GM23248 (cell line): ENCODE measurements around the gene GAREM1.

ENCODE experiments used
- EZH2 ChIP-seq: fragments of 200-600 bp; sonication (generic); IDR thresholded peaks from 2 replicates; pipeline ENCODE4 v1.6.1; 2018; ENCODE audit warnings: antibody characterized with exemption, mild to moderate bottlenecking; ENCODE audit not compliant: insufficient read depth, poor library complexity, severe bottlenecking
- EZH2phosphoT487 ChIP-seq: fragments of 200-600 bp; sonication (generic); IDR thresholded peaks from 2 replicates; pipeline ENCODE4 v1.6.1; 2018; ENCODE audit warnings: antibody characterized with exemption, moderate library complexity, mild to moderate bottlenecking, low read depth; ENCODE audit not compliant: insufficient read depth

DNA sequence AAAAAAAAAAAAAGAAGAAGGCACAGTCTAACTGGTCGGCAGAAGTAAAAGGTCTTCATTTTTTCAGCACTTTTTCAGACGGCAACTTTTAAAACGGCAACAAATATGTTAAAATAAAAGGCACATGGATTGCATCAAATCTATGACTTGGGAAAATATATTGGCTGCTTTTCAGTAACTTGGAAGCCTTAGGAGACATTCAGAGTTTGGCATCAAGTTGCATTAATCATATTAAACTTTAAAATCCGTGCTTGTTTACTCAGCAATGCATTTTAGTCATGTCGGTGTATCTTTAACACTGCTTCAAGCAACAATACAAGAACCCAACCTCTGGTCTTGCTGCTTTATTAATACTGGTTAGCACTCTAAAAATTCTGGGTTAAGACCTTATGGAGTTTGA lies 169.8 kb downstream of the GAREM1 start:
- TF ChIP-seq EZH2, result no peak
- no peak for TF ChIP-seq EZH2phosphoT487
